Loucy (cell line): ENCODE data around the gene HTRA3.

Source experiments
- H2AFZ ChIP-seq: fragments of 200-600 bp; sonication (generic); 2 replicates; pipeline ENCODE4 v1.6.0; 2016; ENCODE audit warnings: antibody characterized with exemption, mild to moderate bottlenecking, low read length, moderate library complexity
- H3F3A ChIP-seq: fragments of 200-600 bp; 2 replicates; pipeline ENCODE4 v1.6.0; 2016; ENCODE audit warnings: antibody characterized with exemption, low read depth, mild to moderate bottlenecking
- H3K27me3 ChIP-seq: fragments of 200-600 bp; sonication (generic); 2 replicates; pipeline ENCODE4 v1.6.1; 2014; ENCODE audit warnings: low read length, mild to moderate bottlenecking; ENCODE audit not compliant: insufficient read depth, poor library complexity, severe bottlenecking
- H3K36me3 ChIP-seq: fragments of 200-600 bp; sonication (generic); 2 replicates; pipeline ENCODE4 v1.6.1; 2016; ENCODE audit warnings: low read length; ENCODE audit not compliant: insufficient read depth
- H3K4me1 ChIP-seq: fragments of 200-600 bp; sonication (generic); 2 replicates; pipeline ENCODE4 v1.5.1; 2014; ENCODE audit warnings: low read length, mild to moderate bottlenecking; ENCODE audit not compliant: insufficient read depth, poor library complexity, severe bottlenecking
- H3K4me2 ChIP-seq: fragments of 200-600 bp; sonication (generic); 2 replicates; pipeline ENCODE4 v1.6.0; 2014; ENCODE audit warnings: antibody characterized with exemption, low read length, low read depth, mild to moderate bottlenecking; ENCODE audit not compliant: poor library complexity, severe bottlenecking
- H3K4me3 ChIP-seq: fragments of 200-600 bp; sonication (generic); 2 replicates; pipeline ENCODE4 v1.5.1; 2014; ENCODE audit warnings: low read length, mild to moderate bottlenecking, mixed read lengths; ENCODE audit not compliant: poor library complexity, severe bottlenecking
- H3K79me2 ChIP-seq: fragments of 200-600 bp; sonication (generic); 2 replicates; pipeline ENCODE4 v1.6.1; 2014; ENCODE audit warnings: low read length; ENCODE audit not compliant: insufficient read depth
- H3K9ac ChIP-seq: fragments of 200-600 bp; sonication (generic); 2 replicates; pipeline ENCODE4 v1.6.0; 2014; ENCODE audit warnings: mild to moderate bottlenecking, low read depth, low read length, moderate library complexity; ENCODE audit not compliant: poor library complexity, severe bottlenecking
- H3K9me2 ChIP-seq: fragments of 200-600 bp; sonication (generic); replicated peaks from 2 replicates; pipeline ENCODE4 v1.6.1; 2016; ENCODE audit warnings: low read depth, low read length, mixed read lengths
- H3K9me3 ChIP-seq: fragments of 200-600 bp; sonication (generic); 2 replicates; pipeline ENCODE4 v1.6.1; 2014; ENCODE audit warnings: mild to moderate bottlenecking, antibody characterized with exemption, low read length, low read depth; ENCODE audit not compliant: insufficient read depth
- H4K20me1 ChIP-seq: fragments of 200-600 bp; sonication (generic); 2 replicates; pipeline ENCODE4 v1.6.0; 2014; ENCODE audit warnings: antibody characterized with exemption, low read length, mild to moderate bottlenecking; ENCODE audit not compliant: insufficient read depth, poor library complexity, severe bottlenecking
- CTCF ChIP-seq: fragments of 200-600 bp; sonication (generic); conservative IDR thresholded peaks from 2 replicates; pipeline ENCODE4 v1.5.1; 2014; ENCODE audit warnings: mild to moderate bottlenecking, antibody characterized with exemption, low read length
- EZH2phosphoT487 ChIP-seq: fragments of 200-600 bp; IDR thresholded peaks from 2 replicates; pipeline ENCODE4 v1.6.1; 2018; ENCODE audit warnings: antibody characterized with exemption, mild to moderate bottlenecking, moderate library complexity, borderline replicate concordance

HTRA3 gene

GRCh38 chr4:8350352-8350751, 80.8 kb downstream of the HTRA3 start:
- H3K9me3 ChIP-seq = no peaks in the 10 kb centered on the region; the same call in 1 of the 2 replicates
- no peak overlapping the region for H2AFZ ChIP-seq
- H3K36me3 ChIP-seq = no peaks in the 10 kb centered on the region
- no peaks in the 10 kb centered on the region for H3K27me3 ChIP-seq
- H3K4me1 ChIP-seq = no peaks in the 10 kb centered on the region
- no peak overlapping the region for H3K4me2 ChIP-seq
- H3K4me3 ChIP-seq = no peak overlapping the region
- H3K9me2 ChIP-seq = no peaks in the 10 kb centered on the region
- no peaks in the 10 kb centered on the region for H3F3A ChIP-seq
- no peaks in the 10 kb centered on the region for H4K20me1 ChIP-seq
- TF ChIP-seq CTCF (no peak), EZH2phosphoT487 (no peak)
- H3K9ac ChIP-seq = no peak overlapping the region
- H3K79me2 ChIP-seq = no peaks in the 10 kb centered on the region

GRCh38 chr4:8350841-8351461, 81.4 kb downstream of the HTRA3 start:
- Histone ChIP-seq H3F3A (no peaks in the 10 kb centered on the region), H3K4me1 (no peaks in the 10 kb centered on the region), H3K9me3 (no peaks in the 10 kb centered on the region; the same call in 1 of the 2 replicates), H2AFZ (no peak overlapping the region), H3K9me2 (no peaks in the 10 kb centered on the region), H4K20me1 (no peaks in the 10 kb centered on the region), H3K27me3 (no peaks in the 10 kb centered on the region), H3K4me2 (no peak overlapping the region), H3K4me3 (no peak overlapping the region), H3K79me2 (no peaks in the 10 kb centered on the region), H3K36me3 (no peaks in the 10 kb centered on the region), H3K9ac (no peak overlapping the region)
- TF ChIP-seq EZH2phosphoT487 (no peak), CTCF (no peak)

- no peak for TF ChIP-seq CTCF
- TF ChIP-seq EZH2phosphoT487 = no peak
- no peak overlapping the region for H3K9ac ChIP-seq
- no peak overlapping the region for H2AFZ ChIP-seq
- no peaks in the 10 kb centered on the region for H3K79me2 ChIP-seq
- no peaks in the 10 kb centered on the region for H3K9me2 ChIP-seq
- no peaks in the 10 kb centered on the region for H4K20me1 ChIP-seq
- H3K36me3 ChIP-seq = no peaks in the 10 kb centered on the region
- H3F3A ChIP-seq = no peaks in the 10 kb centered on the region
- H3K4me2 ChIP-seq = no peak overlapping the region
- H3K27me3 ChIP-seq = no peaks in the 10 kb centered on the region
- H3K9me3 ChIP-seq = no peaks in the 10 kb centered on the region; the same call in 1 of the 2 replicates
- no peak overlapping the region for H3K4me3 ChIP-seq
- no peaks in the 10 kb centered on the region for H3K4me1 ChIP-seq
Observed at GRCh38 chr4:8351931-8352367, 82.4 kb downstream of the HTRA3 start.
